ENCODE measurements around the gene LCLAT1. TPM values are rescaled to one million over a fixed set of nuclear protein-coding genes. Genes with fewer than 3 reads are reported as not detected.

Gene LCLAT1
- total and polyA plus RNA-seq, 12 donors: 1.9 to 23.0 (median 14.6) TPM

GRCh38 chr2:30548386-30548785, 101.3 kb downstream of the LCLAT1 start:
- 90 to 96% (median 93%) methylated on average over 2 of the region's 2 CpGs for WGBS, 4 donors
- DNase-seq: no peak
- Histone ChIP-seq H3K4me1 (replicated peaks in 1 of 2) (no peaks in the 10 kb centered on the region), H3K9me3 (replicated peaks in 1 of 3) (no peaks in the 10 kb centered on the region), H3K36me3 (replicated peaks in 1 of 2) (no peaks in the 10 kb centered on the region), H3K27me3 (no peaks in the 10 kb centered on the region), H3K27ac (no peak overlapping the region), H3K4me3 (no peak overlapping the region)
- TF ChIP-seq CTCF (IDR thresholded peaks at IDR 0.05) (no peak), POLR2A (IDR thresholded peaks at IDR 0.05) (no peak)
- intact Hi-C loops (cut with DNase I): no loop called here

DNA sequence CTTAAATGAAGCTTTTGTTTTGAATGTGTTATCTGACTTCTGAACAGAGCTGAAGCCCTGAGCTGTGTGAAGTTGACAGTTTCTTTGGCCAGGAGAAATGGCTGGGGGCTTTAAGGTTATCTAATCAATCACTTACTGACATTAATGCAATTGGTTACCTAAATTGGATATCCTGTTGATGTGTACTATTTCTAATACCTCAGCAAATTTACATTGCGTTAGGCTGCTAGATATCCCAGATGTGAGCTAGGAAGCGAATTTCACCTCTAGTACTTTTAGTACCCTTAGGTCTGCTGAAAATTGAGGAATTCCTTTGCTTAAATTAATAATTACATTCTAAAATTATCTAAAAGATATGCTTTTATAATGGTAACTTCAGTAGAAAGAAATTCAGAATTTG, 102.0 kb downstream of the LCLAT1 start:
- no peaks in the 10 kb centered on the region for H3K9me3 ChIP-seq (replicated peaks in 1 of 3)

DNA sequence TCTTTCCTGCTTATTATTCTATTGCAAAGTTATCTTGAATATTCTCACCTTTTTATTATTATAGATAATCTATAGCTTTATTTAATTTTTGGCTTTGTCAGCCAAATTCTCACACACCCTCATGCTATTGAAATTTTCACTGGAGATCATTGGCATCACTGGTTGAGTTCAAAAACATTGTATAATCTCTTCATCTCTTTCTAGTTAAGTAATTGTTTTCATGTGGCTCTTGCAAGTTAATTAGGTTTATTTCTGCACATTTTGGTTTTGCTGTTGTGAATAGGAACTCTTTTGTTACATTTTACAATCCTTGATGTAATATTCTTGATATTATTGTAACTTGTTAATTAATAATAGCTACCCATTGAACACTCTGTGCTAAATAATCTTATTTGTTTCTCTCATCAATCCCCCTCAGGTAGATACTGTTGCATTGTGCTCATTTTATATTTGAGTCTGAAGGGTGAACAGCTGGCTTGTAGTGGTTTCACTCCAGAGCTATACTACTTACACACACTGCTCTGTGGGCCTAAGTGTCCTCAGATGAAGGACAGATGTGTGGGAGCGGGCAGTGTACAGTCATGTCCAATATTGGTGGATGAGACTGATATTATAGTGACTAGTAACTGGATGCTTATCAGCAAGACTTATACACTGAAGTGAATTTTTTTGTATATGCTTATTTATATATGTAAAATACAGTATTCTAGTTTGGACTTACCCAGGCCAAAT, 112.7 kb downstream of the LCLAT1 start:
- Histone ChIP-seq H3K27me3 (no peaks in the 10 kb centered on the region), H3K27ac (no peak overlapping the region), H3K36me3 (replicated peaks in 1 of 2) (no peaks in the 10 kb centered on the region), H3K9me3 (replicated peaks in 1 of 3) (no peaks in the 10 kb centered on the region), H3K4me3 (no peak overlapping the region), H3K4me1 (replicated peaks in 1 of 2) (no peaks in the 10 kb centered on the region)
- WGBS, 4 donors: 89 to 97% (median 94%) methylated on average over 1 of the region's 1 CpG
- no peak for DNase-seq
- TF ChIP-seq CTCF (IDR thresholded peaks at IDR 0.05): no peak
- no peak for TF ChIP-seq POLR2A (IDR thresholded peaks at IDR 0.05)
- intact Hi-C loops (cut with DNase I): no loop called here

More for the DNA sequence above, 102.0 kb downstream of the LCLAT1 start:
- no peak overlapping the region for H3K4me3 ChIP-seq
- TF ChIP-seq CTCF (IDR thresholded peaks at IDR 0.05): no peak
- no peak for TF ChIP-seq POLR2A (IDR thresholded peaks at IDR 0.05)
- WGBS, 4 donors: 86 to 100% (median 96%) methylated on average over 2 of the region's 2 CpGs
- H3K27ac ChIP-seq: no peak overlapping the region
- no peaks in the 10 kb centered on the region for H3K36me3 ChIP-seq (replicated peaks in 1 of 2)
- no peaks in the 10 kb centered on the region for H3K27me3 ChIP-seq
- DNase-seq: no peak
- H3K4me1 ChIP-seq (replicated peaks in 1 of 2): no peaks in the 10 kb centered on the region
- intact Hi-C loops (cut with DNase I): no loop called here

GRCh38 chr2:30561349-30561748, 114.3 kb downstream of the LCLAT1 start:
- TF ChIP-seq CTCF (IDR thresholded peaks at IDR 0.05): no peak
- no peak for TF ChIP-seq POLR2A (IDR thresholded peaks at IDR 0.05)
- H3K36me3 ChIP-seq (replicated peaks in 1 of 2): no peaks in the 10 kb centered on the region
- no peaks in the 10 kb centered on the region for H3K27me3 ChIP-seq
- no peaks in the 10 kb centered on the region for H3K9me3 ChIP-seq (replicated peaks in 1 of 3)
- no peak overlapping the region for H3K27ac ChIP-seq
- no peaks in the 10 kb centered on the region for H3K4me1 ChIP-seq (replicated peaks in 1 of 2)
- H3K4me3 ChIP-seq: no peak overlapping the region
- intact Hi-C loops (cut with DNase I): no loop called here
- 89 to 97% (median 93%) methylated on average over 1 of the region's 1 CpG for WGBS, 4 donors
- no peak for DNase-seq

Data from adrenal gland (tissue), 12 donors.